HG03066 (cell line): ENCODE results near the gene FAM193A.
A peak's percentile ranks its signal among the peaks of the same experiment; 100 is the strongest.

ENCODE experiments used
- ATAC-seq: cut with Tn5 transposase; IDR thresholded peaks from one replicate; pipeline ENCODE4 v1.9.1; 2021; ENCODE audit warnings: low read depth; ENCODE audit not compliant: unreplicated experiment

FAM193A gene

GRCh38 chr4:2742081-2742822, 205.8 kb downstream of the FAM193A start:
- no peak for ATAC-seq

GRCh38 chr4:2742823-2743517, 206.5 kb downstream of the FAM193A start:
- ATAC-seq: no peak

GRCh38 chr4:2743518-2744445, 207.3 kb downstream of the FAM193A start:
- no peak for ATAC-seq

- no peak for ATAC-seq
Observed at GRCh38 chr4:2744576-2745270, 208.3 kb downstream of the FAM193A start.

GRCh38 chr4:2745516-2745915, 209.1 kb downstream of the FAM193A start:
- ATAC-seq: no peak

- peak; percentile 92 for ATAC-seq
Observed at GRCh38 chr4:2745981-2746806, 209.7 kb downstream of the FAM193A start.

GRCh38 chr4:2746891-2747695, 210.6 kb downstream of the FAM193A start:
- ATAC-seq: no peak

- ATAC-seq: no peak
Observed at GRCh38 chr4:2750719-2751605, 214.5 kb downstream of the FAM193A start.

GRCh38 chr4:2753436-2753835, 217.0 kb downstream of the FAM193A start:
- ATAC-seq: no peak

GRCh38 chr4:2754848-2755819, 218.7 kb downstream of the FAM193A start:
- no peak for ATAC-seq

GRCh38 chr4:2755821-2756690, 219.6 kb downstream of the FAM193A start, which contains the start of gene TNIP2:
Gene TNIP2, minus strand, starts transcription at chr4:2756336. Its CDS starts 47 bp downstream, at chr4:2756289.
- ATAC-seq: peak; percentile 66

- ATAC-seq: no peak
Observed at GRCh38 chr4:2756691-2757350, 220.4 kb downstream of the FAM193A start.

- ATAC-seq: no peak
Observed at GRCh38 chr4:2757426-2757825, 221.0 kb downstream of the FAM193A start.

- ATAC-seq: no peak
Observed at GRCh38 chr4:2761035-2761923, 224.8 kb downstream of the FAM193A start.
